HG03095 (cell line): ENCODE measurements around the gene LACTB.

Source experiments
- ATAC-seq: cut with Tn5 transposase; IDR thresholded peaks from one replicate; pipeline ENCODE4 v1.9.1; 2021; ENCODE audit warnings: moderate library complexity; ENCODE audit not compliant: unreplicated experiment

Gene LACTB

GRCh38 chr15:63122002-63122875 lies 578 bp downstream of the LACTB start:
- ATAC-seq = peak; percentile 78

DNA sequence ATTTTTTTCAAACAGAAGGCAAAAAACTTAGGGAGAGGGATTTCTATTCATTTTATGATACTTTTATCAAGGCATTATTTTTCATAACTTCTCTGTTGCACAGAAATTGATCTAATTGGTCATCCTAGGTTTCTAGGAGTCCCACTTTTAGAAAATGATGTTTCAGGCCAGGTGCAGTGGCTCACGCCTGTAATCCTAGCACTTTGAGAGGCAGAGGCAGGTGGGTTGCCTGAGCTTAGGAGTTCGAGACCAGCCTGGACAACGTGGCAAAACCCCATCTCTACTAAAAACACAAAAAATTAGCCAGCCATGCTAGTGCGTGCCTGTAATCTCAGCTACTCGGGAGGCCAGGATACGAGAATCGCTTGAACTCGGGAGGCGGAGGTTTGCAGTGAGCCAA lies 2.8 kb downstream of the LACTB start:
- ATAC-seq = no peak

DNA sequence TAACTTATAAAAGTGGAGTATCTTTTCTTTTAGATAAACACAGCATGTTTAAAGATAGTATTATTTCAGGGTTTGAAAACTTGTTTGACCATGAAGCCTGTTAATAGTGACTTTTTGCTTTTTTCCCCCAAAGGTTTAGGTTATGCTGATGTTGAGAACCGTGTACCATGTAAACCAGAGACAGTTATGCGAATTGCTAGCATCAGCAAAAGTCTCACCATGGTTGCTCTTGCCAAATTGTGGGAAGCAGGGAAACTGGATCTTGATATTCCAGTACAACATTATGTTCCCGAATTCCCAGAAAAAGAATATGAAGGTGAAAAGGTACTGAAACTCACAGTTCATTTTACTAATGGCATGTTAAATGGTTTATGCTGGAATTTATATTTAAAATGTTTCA lies 5.1 kb downstream of the LACTB start:
- ATAC-seq = no peak

GRCh38 chr15:63133786-63134185 lies 12.1 kb downstream of the LACTB start:
- no peak for ATAC-seq

DNA sequence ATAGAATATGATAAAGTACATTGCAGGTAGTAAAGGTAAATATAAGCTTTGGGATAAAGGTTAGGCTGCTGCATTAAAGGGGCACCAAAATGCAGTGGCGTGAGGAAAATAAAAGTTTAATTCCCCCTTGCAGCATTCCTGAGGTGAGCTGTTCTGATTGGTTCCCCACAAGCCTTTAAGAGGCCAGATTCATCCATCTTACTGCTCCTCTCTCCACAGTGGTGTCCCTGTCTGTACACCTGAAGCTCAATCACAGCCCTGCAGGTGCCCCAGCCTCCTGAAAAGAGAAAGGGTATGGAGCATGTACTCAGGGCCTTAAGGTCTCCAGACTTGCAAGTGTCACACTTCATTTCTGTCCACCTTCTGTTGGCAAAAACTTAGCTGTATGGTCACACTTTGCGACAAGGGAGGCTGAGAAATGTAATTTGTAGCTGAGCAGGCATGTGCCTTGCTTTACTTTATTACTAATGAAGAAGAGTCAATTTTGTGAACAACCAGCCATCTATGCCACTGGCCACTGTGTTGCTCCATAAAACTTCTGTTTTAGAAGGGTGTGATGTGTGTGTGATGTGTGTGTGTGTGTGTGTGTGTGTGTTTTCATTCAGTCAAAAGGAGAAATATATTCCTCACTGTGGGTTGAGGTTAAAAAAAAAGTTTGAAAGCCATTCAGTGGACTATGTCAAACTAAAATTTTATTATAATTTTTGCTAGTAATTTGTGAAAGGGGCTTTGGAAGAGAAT lies 12.8 kb downstream of the LACTB start:
- ATAC-seq = no peak

GRCh38 chr15:63135281-63135680 lies 13.6 kb downstream of the LACTB start:
- ATAC-seq = no peak

GRCh38 chr15:63135804-63136203 lies 14.1 kb downstream of the LACTB start:
- no peak for ATAC-seq

- ATAC-seq = no peak
Measured at GRCh38 chr15:63136742-63137141, 15.1 kb downstream of the LACTB start.

DNA sequence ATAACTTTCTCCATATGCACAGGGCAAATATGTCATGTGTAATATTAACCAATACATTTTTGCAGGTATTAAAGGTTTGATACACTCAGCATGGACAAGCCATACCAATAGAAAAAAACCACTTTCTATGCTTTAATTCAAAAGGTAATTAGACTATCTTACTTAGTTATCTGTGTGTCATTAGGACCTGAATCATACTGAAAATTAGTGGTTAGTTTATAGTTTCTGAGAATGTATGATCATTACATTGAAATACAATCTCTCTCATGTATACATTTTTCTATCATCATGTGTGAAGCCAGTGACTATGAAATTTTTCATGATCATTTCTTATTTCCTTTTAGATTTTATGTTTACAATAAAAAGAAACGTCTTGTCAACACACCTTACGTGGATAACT lies 19.3 kb downstream of the LACTB start:
- ATAC-seq = no peak

DNA sequence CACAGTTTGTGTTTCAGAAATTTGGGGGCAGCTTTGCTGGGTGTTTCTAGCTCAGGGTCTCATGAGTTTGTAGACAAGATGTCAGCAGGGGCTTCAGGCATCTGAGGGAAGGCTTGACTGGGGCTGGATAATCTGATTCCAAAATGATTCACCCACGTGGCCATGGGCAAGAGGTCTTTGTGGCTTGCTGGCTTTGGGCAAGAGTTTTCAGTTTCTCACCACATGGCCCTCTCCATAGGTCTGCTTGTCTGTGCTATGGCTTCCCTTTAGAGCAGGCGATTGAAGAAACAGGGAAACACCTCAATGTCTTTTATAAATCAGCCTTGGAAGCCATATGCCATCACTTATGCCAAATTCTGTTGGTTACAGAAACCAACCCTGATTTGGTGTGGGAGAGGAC lies 23.8 kb downstream of the LACTB start:
- ATAC-seq = no peak

GRCh38 chr15:63146684-63147083 lies 25.0 kb downstream of the LACTB start:
- ATAC-seq = no peak

DNA sequence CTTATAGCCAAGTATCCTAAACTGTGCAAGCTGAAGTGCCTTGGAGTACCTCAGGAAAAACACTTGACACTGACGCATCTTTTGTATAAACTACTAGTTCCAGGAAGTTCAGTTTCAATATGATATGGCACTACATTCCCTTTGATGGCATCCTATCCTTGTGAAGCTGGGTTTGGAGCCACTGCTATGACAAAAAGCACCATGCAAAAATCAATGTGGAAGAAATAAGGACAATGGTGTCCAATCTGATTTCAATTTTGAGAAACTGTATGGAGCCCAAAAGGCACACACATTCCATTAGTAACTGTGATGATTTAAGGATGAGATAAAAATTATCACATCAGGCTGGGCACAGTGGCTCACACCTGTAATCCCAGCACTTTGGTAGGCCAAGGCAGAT lies 30.0 kb downstream of the LACTB start:
- ATAC-seq = no peak

DNA sequence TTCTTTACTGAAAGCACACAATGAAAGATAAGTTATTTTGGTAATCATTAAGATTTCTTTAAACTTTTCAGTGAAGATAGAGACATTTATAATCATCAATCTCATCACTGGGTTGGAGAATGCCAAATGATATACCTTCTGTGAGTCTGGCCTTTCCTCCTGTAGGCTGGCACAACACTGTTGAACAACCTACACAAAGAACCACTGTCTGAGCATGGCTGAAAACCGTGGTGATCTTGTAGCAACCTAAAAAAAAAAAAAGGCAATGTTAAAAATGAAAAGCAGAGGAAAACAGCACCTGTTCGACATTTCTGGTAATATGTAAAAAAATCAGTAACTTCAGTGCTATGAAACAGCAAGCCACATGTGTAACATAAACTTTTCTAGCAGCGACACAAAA lies 33.8 kb downstream of the LACTB start:
- ATAC-seq = no peak

- no peak for ATAC-seq
Measured at GRCh38 chr15:63156086-63156710, 34.5 kb downstream of the LACTB start.

DNA sequence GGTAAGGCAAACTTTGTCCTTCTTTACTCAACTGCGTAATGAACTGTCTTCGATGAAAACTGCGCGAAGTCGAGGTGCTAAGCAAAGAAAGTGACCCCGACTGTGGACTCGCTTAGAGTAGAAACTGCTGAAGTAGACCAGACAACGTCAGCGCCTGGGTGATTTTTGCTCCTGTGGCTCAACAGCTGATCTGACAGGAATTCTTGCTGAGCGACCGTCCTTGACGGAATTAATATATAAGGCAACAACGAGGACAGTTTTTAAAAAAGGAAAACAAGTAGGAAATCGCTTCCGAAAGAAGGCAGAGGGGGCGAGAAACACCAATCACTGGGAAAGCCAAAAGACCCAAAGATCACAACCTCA lies 35.1 kb downstream of the LACTB start:
- ATAC-seq = no peak

GRCh38 chr15:63157118-63157843 lies 35.6 kb downstream of the LACTB start, which contains the start of gene RPS27L:
Gene RPS27L, minus strand, starts transcription at chr15:63157477. Its CDS starts 72 bp downstream, at chr15:63157405.
- peak; percentile 81 for ATAC-seq

DNA sequence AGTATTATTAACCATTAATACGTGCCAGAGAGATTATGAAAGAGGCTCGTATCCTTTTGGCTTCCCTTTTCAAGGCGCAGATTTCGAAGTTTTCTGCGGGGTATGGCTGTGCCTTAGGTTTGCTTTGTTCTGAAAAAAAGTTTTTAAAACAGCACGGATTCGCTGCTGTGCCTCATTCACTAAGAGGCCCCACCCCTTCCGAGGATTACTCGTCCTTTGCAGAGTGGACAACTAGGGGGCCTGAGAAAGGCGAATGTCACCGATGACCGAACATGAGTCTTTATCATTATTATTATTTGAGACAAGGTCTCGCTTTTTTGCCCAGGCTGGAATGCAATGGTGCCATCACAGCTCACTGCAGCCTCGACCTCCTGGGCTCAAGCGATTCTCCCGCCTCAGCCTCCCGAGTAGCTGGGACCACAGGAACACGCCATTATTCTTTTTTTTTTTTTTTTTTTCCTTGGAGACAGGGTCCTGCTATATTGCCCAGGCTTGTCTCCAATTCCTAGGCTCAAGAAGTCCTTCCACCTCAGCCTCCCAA lies 36.3 kb downstream of the LACTB start:
- ATAC-seq = peak; percentile 6

DNA sequence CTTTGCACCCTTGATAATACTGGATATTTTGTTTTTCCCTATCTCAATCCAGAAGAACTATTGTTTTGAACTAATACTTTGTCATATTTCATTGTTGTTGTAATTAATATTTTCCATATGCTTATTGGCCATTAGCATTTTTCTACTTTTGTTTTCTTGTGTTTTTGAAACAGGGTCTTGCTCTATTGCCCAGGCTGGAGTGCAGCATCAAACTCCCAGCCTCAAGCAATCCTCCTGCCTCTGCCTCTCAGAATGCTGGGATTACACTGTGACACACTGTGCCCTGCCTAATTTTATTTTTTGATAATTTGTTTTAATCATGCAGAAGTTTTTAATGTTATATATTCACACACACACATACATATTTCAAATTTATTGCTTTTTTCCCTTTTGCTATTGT lies 39.0 kb downstream of the LACTB start:
- no peak for ATAC-seq

DNA sequence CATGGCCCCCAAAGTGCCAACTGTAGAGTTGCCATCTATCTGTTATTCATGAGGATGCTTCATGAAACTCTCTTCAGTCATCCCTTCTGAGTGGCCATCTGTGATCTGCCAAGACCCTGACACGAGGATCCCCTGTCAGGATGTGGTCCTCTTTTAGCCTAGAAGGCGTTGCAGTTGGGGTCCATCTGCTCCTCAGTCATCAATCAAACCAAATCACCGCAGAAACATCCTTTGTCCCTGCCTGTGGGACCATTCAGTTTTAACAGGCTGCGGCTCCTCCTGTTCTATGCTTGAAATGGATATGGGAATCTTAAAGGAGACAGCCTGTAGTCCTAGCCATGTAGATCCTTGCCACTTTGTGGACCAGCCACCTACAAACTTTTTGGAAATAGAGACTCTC lies 41.6 kb downstream of the LACTB start:
- no peak for ATAC-seq

- ATAC-seq = no peak
Measured at GRCh38 chr15:63165166-63165859, 43.7 kb downstream of the LACTB start.
